HG02798 (cell line): ENCODE measurements around the gene LZTFL1.

Experiments used
- ATAC-seq: cut with Tn5 transposase; IDR thresholded peaks from one replicate; pipeline ENCODE4 v1.9.1; 2021; ENCODE audit warnings: mild to moderate bottlenecking; ENCODE audit not compliant: unreplicated experiment, poor library complexity

Gene LZTFL1

DNA sequence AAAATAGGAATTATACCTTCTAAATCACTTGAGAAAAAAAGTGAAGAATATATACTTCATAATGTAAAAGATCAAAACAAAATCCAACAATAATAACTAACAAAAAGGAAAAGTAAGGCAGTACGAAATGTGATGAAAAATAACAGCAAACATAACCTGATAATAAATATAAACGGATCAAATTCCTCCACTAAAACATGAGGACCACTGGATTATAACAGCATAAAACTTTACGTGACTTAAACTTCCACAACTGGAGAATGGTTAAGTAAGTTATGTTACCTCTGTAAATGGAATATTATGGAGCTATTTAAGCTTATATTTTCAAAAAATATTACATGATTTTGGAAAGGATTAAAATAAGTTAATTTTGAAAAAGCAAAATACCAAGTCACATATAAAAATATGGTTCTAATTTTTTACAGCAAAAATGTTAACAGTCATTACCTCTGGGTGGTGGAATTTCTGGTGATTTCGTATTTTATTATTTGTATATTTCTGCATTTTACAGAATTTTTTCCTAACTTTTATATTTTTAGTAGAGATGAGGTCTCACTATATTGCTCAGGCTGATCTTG lies 52.6 kb downstream of the LZTFL1 start:
- ATAC-seq, result no peak

DNA sequence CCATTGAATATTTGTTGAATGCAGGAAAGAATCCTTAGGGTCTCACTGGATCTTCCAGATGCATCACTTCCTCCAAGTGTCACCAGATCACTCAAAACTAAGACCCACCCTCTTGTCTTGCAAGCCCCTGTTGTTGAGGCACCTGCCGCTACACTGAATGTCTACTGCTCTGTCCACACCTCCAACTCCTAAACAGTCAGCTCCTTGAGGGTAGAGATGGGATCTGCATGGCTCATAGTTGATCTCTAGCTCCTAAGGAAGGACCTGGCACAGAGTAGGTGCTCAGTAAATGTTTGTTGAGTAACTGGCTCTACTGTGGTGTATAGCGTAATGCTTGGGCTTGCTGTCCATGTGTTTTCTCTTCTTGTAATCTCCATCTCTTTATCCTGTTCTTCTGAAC lies 54.4 kb downstream of the LZTFL1 start:
- no peak for ATAC-seq

DNA sequence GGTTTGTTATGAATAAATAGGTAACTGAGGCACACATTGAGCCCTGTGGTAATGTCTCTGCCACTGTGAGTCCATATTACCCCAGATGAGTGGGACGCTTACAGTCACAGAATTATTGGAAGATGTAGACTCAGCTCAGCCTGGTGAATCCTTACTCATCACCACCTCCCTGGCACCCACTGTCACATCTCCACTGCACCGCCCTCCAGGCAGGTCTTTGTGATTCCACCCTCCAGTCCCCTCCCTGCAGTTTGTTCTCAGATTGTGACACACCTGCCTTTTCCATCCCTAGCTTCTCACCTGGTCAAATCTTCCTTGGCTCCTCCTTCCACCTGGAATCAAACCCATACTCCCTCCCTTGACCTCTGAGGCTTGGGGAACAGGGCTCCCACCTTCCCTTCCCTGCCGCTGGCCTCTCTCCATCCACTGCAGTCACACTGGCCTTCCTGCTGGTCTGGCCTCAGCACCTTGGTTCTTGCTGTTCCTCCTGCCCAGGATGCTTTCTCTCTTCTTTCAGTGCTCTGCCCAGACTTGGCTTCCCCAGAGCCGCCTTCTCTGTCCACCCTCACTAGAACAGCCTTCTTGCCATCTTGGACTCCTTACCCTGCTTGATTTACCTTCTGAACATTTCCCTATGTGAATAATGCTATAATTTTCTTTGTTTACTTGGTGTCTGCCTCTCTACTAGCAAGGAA lies 55.0 kb downstream of the LZTFL1 start:
- no peak for ATAC-seq

DNA sequence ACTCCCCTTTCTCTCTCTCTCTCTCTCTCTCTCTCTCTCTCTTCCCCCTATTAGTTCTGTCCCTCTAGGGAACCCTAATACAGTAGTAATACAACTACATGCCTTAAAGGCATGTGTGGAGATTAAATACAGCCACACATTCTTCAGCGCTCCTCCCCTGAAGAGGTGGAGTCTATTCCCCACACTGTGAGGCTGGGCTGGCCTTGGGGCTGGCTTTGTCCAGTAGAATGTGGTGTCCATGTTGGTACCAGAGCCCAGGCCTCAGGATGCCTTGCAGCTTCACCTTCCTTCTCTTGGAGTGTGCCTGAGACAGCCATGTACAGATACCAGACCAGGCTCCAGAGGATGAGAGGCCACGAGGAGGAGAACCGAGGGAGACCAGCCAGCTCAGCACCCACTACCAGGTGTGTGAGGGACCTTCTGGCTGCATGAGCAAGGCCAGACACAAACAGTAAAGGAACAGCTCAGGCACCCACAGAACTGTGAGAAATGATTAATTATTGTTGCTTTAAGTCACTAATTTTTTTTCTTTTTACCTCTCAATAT lies 56.2 kb downstream of the LZTFL1 start:
- no peak for ATAC-seq

DNA sequence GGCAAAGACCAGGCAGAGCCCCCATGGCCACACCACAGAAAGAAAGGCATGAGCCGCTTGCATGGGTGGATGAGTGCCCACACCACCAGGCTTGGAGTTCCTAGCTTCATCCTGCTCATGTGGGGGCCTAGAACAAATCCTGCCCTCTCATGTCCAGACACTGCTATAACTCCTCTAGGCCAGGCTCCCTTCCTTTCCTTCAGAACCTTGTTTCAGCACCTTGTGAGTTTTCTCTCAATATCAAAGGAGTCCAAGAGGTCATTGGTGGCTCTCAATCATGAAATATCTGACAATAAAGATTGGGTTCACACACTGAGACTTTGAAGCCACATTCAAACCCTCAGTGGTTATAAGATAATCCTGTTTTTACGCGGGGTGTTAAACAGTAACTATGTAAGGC lies 58.3 kb downstream of the LZTFL1 start:
- ATAC-seq, result no peak

DNA sequence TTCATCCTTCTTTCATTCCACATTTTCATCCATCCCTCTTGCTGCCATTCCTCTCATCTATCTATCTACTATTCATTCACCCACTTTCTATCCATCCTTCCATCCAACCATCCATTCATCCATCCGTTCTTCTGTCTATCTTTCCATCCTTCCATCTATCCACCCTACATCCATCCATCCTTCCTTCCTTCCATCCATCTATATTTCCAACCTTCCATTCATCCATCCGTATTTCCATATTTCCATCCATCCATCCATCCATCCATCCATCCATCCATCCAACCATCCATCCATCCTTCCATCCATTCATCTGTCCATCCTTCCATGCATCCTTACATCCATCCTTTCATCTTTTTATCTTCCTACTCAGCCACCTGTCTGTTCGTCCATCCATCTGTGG lies 59.5 kb downstream of the LZTFL1 start:
- ATAC-seq, result no peak

DNA sequence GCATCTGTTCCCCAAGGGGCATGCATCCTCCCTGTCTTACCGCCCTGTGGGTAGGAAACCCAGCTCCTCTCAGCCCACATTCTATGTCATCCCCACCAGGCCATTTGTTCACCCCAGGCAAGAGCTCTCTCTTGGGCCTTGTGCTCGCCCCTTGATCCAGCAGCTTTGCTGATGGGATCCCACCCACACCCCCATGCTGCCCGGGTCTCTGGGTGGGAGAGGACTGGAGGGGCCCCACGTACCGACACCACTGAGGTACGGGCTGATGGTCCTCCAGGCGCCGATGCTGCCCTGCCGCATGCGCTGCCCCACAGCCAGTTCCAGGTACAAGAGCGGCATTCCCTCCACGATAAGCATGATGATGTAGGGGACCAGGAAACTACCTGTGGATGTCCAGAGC lies 60.1 kb downstream of the LZTFL1 start:
- ATAC-seq, result no peak

DNA sequence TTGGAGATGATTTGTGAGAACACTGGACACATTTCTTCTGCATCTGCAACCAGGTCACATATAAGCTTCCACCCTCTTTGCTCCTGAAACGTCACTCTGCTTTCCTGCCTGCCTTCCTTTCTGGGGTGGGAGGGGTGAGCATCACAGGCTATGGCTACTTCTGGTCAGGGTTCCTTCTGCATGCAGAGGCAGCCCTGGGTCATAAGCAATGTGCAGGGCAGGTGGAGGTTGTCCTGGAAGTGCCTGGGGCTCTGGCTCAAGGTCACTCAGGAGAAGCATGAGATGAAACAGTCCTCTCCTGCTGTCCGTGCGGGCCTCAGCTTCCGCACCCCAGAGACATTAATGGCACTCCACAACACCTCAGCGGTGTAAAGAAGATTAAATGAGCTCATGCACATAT lies 60.6 kb downstream of the LZTFL1 start:
- no peak for ATAC-seq

DNA sequence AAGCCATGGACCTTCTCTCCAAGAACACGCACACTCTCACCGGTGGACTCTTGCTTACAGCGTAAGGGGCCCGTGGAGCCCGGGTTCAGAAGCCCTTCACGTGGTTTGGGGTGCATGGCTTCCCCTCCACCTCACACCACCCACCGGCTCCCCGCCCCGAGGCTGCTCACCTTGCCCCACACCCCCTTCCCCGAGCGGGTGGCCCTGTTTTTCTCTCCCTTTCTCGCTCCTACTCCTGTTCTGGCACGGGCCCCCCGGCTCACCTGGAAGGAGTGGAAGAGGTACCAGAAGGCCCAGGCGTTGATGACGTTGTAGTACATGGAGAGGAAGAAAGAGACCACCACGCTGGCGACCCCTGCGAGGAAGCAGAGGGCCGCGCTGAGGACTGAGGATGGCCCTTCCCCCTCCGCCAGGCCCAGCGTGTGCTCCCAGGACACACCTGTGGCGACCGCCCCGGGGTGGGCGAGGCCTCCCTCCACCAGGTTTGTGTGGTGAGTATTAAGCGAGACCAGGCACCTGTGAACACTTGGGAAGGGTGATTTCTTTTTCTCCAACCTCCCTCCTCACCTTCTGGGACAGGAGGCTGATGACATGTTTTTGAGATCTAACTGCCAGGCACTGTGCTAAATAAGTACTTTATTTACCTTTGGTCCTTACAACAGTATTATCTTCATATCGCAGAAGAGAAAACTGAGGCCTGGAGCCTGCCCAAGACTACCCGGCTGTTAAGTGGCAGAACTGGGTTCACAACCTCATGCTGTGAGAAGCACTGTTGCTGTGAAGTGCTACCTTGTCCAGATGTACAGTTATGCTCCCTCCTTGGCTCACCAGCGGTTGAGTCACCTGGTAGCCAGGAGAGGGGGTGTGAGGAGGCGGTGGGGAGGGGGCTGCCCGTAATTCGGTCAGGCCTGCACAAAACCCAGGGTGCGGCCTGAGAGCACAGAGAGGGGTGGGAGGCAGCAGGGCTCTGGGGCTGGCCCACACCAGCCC lies 61.9 kb downstream of the LZTFL1 start:
- no peak for ATAC-seq

DNA sequence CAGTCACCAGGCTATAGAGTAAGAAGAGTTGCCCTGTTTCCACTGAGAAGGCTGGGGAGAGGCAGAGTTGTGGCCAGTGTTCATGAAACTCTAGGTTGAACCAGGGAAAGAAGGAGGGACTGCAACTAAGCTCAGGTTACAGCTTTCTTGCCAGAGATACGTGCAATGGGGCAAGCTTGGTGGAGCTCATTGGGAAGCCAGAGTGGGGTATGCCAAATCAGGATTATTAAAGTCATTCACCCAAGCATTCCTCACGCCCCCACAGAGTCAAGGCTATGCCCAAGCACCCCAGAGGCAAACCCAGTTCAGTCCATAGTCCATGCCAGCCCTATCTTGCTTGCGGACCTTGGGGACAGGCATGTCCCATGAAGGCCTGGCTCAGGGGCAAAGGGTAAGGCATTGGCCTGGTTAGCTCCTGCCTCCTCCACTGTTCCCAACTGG lies 63.1 kb downstream of the LZTFL1 start:
- ATAC-seq, result no peak

DNA sequence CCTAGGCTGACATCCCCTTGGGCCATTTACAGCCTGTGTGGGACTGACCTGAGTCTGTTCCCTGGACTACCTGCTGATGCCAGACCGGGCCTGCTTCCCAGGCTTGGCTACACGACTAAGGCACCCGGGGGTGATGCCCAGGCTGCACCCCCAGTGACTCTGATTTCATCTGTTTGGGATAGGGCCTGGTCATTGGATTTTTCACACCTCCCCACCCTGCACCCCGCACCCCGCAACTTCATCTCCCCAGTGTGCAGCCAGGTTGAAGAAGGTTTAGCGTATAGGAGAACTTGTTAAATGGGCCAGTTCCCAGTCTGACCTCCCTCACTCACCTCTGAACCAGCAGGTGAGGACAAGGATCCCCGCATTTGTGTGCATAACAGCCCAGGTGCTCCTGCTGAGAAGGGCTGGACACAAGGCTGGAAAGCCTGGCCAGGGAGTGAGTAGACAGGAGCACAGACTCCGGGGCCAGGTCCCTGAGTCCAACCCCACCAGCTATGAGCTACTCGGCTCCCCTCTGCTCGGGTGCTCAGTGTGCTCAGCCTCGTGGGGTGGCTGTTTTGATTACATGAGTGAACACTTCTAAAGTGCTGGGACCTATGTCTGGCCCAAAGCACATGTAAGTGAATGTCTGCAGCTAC lies 64.1 kb downstream of the LZTFL1 start:
- no peak for ATAC-seq

DNA sequence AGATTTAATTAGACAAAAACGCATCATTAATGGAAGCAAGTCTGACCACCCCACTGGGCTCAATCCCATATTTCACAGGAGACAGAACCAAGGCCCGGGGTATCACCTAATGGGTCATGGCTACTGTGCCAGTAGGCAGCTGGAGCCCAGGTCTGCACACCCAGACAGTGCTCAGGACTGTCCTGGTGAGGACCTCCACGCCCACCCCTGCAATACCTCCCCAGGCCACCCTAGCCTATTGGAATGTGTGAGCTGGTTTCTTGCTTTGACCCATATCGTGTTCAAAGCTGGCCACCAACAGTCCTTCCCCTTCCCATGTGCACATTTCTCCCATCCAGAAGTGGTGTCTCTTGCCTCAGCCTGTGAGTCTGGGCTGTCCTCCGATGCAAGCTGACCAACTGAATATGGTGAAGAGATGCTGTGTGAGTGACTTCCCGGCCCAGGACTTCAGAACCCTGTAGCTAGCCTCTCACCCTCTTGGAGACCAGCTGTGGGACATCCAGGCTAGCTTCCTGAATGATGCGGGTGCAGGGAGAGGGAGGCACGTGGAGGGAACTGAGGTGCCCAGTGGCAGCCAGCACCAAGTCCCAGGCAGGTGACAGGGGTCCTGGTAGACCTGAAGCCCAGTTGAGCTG lies 64.7 kb downstream of the LZTFL1 start:
- no peak for ATAC-seq

DNA sequence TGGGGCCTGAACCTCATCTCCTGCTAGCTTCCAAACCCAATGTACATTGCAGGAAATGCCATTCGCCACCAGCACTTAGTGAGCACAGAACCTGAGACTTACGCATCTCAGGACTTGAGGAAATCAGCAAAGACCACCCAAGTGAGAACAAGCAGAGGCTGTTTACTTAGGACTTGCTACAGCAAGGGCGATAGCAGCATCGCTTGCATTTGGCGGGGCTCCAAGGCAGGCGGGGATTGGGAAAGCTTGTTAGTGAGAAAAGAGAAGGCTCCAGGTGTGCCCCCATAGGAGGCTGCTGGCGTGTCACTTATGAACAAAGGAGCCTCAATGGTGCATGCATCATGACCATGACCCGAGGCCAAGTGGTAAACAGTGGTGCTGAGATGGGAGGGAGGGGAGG lies 65.3 kb downstream of the LZTFL1 start:
- ATAC-seq, result no peak

DNA sequence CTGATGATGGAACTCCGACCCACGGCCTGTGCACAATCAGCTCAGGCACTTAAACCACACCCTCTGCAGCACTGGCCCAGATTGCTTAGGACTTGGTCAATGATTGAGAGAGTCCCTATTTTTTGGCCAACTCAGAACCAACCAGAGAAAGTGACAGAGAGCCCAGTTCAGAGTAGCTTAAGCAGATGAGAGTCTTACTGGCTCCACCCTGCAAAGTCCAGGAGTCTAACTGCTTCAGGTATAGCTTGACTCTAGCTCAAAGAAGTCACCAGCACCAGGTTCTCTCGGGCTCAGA lies 65.7 kb downstream of the LZTFL1 start:
- ATAC-seq, result no peak

DNA sequence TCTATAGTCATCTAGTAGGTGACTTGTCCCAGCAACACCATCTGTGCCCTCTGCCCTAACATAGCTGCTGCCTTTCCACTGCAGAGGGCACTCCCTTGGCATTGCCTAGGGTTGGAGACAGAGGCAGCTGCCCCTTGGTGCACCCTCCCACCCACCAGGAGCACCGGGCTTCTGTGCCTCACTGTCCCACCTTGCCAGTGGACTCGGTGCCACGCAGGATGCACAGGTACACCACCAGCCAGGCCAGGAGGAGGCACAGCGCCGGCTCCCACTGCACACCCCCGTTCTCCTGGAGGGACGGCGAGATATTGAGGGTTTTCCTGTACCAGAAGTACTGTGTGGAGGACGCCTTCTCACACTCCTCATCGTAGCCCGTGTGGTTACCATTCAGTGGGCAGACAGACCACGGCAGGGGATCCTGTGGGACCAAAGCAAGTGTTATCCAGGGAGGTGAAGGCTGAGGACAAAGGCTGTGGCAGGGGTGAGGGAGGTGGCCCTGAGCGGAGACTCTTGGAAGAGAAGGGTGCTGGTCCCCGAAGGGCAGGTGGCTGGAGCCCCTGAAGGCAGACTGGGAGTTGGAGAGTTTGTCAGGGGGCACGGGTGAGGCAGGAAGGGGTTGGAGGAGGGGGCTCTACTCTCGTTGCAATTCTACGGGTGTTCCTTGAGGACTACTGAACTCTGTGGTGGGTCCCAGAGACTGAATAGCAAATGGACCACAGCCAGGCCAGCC lies 66.2 kb downstream of the LZTFL1 start:
- ATAC-seq, result no peak

DNA sequence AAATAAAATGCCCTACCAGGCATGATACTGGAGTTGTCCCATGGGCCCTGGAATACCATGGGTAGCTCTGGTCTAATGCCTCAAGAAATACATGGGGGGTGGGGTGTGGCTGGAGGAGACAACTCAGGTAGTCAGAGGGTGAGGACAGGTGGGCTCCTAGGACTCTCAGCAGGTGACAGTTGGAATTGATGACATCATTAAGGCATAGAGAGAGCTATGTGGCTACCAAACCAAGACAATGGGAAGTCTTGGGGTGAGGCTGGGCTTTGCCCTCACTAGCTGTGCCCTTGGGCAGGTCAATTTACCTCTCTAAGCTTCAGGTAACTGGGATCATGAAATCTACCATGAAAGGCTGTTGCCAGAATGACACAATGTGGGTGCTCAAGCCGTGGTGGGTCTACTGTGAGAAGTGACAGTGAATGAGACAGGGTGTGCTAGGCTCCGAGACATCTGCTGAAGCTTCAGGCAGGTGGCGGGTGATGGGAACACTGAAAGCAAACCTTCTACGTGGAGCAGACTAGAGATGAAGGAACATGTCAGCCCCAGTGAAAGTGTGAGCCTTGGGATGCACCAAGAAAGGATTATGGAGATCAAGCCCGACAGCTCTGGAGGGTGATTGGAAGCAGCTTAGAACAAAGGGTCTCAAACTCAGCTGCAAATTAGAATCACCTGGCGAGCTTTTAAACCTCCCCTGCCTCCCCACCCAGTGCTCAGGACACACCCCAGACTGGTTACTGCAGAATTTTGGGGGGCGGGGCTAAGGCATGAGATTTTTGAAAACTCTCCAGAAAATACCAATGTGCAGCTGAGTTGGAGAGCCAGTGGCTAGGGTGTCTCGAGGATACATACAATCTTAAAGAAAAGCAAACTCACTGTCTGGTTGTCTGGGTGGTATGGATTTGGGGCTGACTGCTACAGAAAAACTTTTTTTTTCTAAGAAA lies 67.1 kb downstream of the LZTFL1 start:
- no peak for ATAC-seq

DNA sequence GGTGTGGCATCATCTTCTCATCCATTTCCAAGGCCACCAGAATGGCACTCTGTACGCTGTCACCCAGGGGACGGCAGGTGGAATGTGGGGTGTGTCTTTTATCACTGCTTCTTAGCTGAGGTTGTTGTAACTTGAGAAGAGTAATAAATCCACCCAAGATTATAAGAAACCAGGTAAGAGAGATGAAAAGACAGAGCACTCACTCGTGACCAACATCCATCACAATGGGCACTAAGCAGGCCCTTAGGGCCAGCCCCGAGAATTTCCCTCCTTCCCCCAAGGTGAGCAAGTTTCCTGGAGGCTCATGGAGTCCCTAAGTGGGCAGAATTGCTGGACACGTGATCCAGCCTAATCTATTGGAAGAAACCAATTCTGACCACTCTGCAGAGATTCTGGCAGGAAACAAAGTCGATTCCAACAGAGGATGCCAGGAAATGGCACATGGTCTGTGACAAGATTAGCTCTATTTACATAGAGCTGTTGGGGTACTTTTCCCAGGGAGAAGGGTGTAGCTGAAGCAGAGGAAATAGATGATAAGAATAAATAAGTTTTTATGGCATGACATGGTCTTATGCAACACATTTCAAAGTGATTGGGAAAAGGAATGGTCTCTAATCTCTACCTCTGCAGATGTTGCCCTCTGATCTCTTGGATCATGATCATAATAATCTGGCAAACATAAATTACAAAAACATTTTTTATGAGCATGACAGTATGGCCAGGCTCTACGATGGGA lies 68.0 kb downstream of the LZTFL1 start:
- no peak for ATAC-seq
